ENCODE measurements around the gene KHNYN.

Gene KHNYN

GRCh38 chr14:24422694-24423601, 6.8 kb upstream of the KHNYN start:
- DNase-seq (ENCODE audit: low read depth in 2 of 2), result no peak

- DNase-seq (ENCODE audit: low read depth in 2 of 2), result no peak
These were observed 4.0 kb upstream of the KHNYN start for GRCh38 chr14:24425704-24426103.

- no peak for DNase-seq (ENCODE audit: low read depth in 2 of 2)
These were observed 3.4 kb upstream of the KHNYN start for GRCh38 chr14:24426150-24426911.

- DNase-seq (ENCODE audit: low read depth in 2 of 2), result no peak
These were observed 2.7 kb upstream of the KHNYN start for GRCh38 chr14:24426912-24427536.

GRCh38 chr14:24427537-24428508, 1.9 kb upstream of the KHNYN start:
- DNase-seq (ENCODE audit: low read depth in 2 of 2), result no peak

- no peak for DNase-seq (ENCODE audit: low read depth in 2 of 2)
These were observed 943 bp upstream of the KHNYN start for GRCh38 chr14:24428628-24429394.

GRCh38 chr14:24430143-24430681, 458 bp downstream of the KHNYN start:
- DNase-seq (ENCODE audit: low read depth in 2 of 2), result no peak

GRCh38 chr14:24430682-24431568, 1.2 kb downstream of the KHNYN start:
- peak; percentile 40 to 50 for DNase-seq (ENCODE audit: low read depth in 2 of 2)

- DNase-seq (ENCODE audit: low read depth in 2 of 2), result peak; percentile 77
These were observed 2.0 kb downstream of the KHNYN start for GRCh38 chr14:24431569-24432258.

- no peak for DNase-seq (ENCODE audit: low read depth in 2 of 2)
These were observed 2.7 kb downstream of the KHNYN start for GRCh38 chr14:24432259-24433131.

- no peak for DNase-seq (ENCODE audit: low read depth in 2 of 2)
These were observed 4.3 kb downstream of the KHNYN start for GRCh38 chr14:24434036-24434435.

GRCh38 chr14:24434676-24435075, 4.9 kb downstream of the KHNYN start:
- DNase-seq (ENCODE audit: low read depth in 2 of 2), result no peak

- no peak for DNase-seq (ENCODE audit: low read depth in 2 of 2)
These were observed 5.5 kb downstream of the KHNYN start for GRCh38 chr14:24435192-24435810.

GRCh38 chr14:24435998-24436354, 6.2 kb downstream of the KHNYN start:
- no peak for DNase-seq (ENCODE audit: low read depth in 2 of 2)

- DNase-seq (ENCODE audit: low read depth in 2 of 2), result no peak
These were observed 6.7 kb downstream of the KHNYN start for GRCh38 chr14:24436355-24437019.

GRCh38 chr14:24437020-24437735, 7.4 kb downstream of the KHNYN start:
- DNase-seq (ENCODE audit: low read depth in 2 of 2), result no peak
